ACC112 (cell line): ENCODE measurements around the gene TBC1D22A.

Experiments
- H2AFZ ChIP-seq: fragments of 200-600 bp; sonication (generic); one replicate; pipeline ENCODE4 v1.6.0; 2017; ENCODE audit warnings: antibody characterized with exemption, low read length; ENCODE audit not compliant: unreplicated experiment
- H3K27ac ChIP-seq: fragments of 200-600 bp; sonication (generic); 2 replicates; pipeline ENCODE4 v1.5.1; 2014; ENCODE audit warnings: low read depth, mild to moderate bottlenecking, antibody characterized with exemption, low read length, moderate library complexity
- H3K27me3 ChIP-seq: fragments of 200-600 bp; sonication (generic); 2 replicates; pipeline ENCODE4 v1.6.1; 2014; ENCODE audit warnings: mild to moderate bottlenecking, antibody characterized with exemption, low read length, moderate library complexity, mixed read lengths; ENCODE audit not compliant: insufficient read depth
- H3K36me3 ChIP-seq: fragments of 200-600 bp; sonication (generic); 2 replicates; pipeline ENCODE4 v1.6.1; 2016; ENCODE audit warnings: mild to moderate bottlenecking, antibody characterized with exemption, low read length, moderate library complexity, mixed read lengths; ENCODE audit not compliant: insufficient read depth
- H3K4me1 ChIP-seq: fragments of 200-600 bp; sonication (generic); one replicate; pipeline ENCODE4 v1.6.1; 2016; ENCODE audit warnings: low read length, mixed read lengths; ENCODE audit not compliant: insufficient read depth, unreplicated experiment, control insufficient read depth
- H3K4me3 ChIP-seq: fragments of 200-600 bp; sonication (generic); 2 replicates; pipeline ENCODE4 v1.5.1; 2014; ENCODE audit warnings: mild to moderate bottlenecking, low read depth, low read length
- H3K79me2 ChIP-seq: fragments of 200-600 bp; sonication (generic); one replicate; pipeline ENCODE4 v1.6.0; 2016; ENCODE audit warnings: low read length; ENCODE audit not compliant: control insufficient read depth, unreplicated experiment, insufficient read depth

Gene TBC1D22A

DNA sequence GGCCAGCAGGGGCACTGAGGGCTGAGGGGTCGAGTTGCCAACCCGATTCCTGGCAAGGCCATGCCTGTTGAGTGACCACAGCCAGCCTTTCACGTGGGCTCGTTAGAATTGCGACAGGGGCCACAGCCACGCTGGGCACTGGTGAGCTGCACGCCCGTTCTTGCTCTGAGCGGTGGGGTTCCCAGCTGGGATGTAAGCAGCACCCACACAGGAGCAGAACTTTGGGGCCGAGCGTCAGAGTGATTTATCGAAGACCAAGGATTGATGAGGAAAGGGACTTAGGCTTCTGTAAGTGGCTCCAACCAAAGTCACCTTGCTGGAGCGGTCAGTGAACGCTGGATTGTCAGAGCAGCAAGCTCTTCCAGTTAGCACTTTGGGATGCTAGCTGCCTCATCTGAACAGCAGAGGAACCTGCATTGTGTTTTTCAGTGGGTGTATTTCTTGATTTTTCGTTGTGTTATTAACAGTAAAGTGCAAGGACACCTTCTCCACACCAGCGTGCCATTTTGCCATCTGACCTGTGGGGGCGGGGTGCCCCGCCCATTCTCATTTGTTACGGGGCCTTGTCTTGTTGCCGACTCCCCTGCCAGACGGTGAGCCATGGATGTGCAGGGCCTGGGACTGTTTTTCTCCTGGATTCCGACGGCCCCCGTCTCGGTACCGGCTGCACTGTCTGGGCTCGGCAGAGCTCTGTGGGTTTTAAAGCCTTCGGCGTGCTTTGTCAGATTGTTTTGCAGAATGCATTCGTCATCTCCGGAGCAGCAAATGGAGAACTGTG lies 202.5 kb downstream of the TBC1D22A start:
- no peak overlapping the region for H3K4me3 ChIP-seq
- no peaks in the 10 kb centered on the region for H3K27me3 ChIP-seq
- no peaks in the 10 kb centered on the region for H3K79me2 ChIP-seq
- H3K4me1 ChIP-seq: no peaks in the 10 kb centered on the region
- no peak overlapping the region for H3K27ac ChIP-seq
- no peaks in the 10 kb centered on the region for H3K36me3 ChIP-seq
- no peak overlapping the region for H2AFZ ChIP-seq

DNA sequence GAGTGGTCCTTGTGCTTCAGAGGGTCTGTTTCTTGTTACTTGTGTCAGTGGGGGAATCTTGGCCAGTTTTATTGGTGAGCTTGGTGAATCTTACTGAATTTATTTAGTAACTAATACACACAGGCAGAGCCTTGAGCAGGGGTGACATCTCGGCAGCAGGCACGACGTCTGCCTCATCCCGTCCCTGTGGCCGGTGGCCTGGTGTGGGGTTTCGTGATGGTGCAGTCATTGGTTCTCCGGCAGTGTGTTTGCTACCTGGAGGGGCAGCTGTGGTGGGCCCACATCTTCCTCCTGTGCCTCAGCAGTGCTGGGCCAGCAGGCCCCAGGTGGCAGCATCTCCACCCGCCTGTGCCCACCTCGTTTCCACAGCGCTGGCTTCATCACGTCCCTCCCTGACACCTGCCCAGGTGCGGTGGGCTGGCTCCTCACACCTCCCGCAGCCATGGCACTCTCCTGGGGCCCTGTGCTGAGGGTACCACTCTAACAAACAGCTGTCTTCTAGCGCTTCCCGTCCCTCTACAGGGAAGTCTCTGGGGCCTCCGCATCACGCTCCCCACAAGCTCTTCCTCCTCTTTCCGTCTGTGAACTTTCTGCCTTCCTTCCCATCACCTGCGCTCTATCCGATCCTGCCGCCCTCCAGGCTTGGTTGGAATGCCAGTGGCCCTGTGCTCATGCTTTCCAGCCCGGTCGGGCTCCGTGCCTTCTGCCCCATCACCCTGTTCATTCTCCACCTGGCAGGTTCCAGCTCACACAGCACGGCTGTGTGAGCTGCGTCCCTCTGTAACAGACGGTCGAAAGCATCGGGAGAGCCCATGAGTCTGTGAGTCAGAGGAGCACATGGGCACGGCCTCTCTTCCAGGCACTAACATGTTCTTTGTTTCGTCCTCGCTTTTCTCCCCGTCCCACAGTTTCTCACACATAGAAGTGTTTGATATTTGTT lies 203.4 kb downstream of the TBC1D22A start:
- no peaks in the 10 kb centered on the region for H3K36me3 ChIP-seq
- no peaks in the 10 kb centered on the region for H3K4me1 ChIP-seq
- no peak overlapping the region for H3K27ac ChIP-seq
- no peak overlapping the region for H3K4me3 ChIP-seq
- H3K79me2 ChIP-seq: no peaks in the 10 kb centered on the region
- H2AFZ ChIP-seq: no peak overlapping the region
- no peaks in the 10 kb centered on the region for H3K27me3 ChIP-seq

GRCh38 chr22:46966495-46966845 lies 204.0 kb downstream of the TBC1D22A start:
- Histone ChIP-seq H3K79me2 (no peaks in the 10 kb centered on the region), H3K4me3 (no peak overlapping the region), H3K27ac (no peak overlapping the region), H3K27me3 (no peaks in the 10 kb centered on the region), H3K4me1 (no peaks in the 10 kb centered on the region), H2AFZ (no peak overlapping the region), H3K36me3 (no peaks in the 10 kb centered on the region)

- no peaks in the 10 kb centered on the region for H3K36me3 ChIP-seq
- H3K79me2 ChIP-seq: no peaks in the 10 kb centered on the region
- H3K27ac ChIP-seq: no peak overlapping the region
- no peaks in the 10 kb centered on the region for H3K4me1 ChIP-seq
- H3K27me3 ChIP-seq: no peaks in the 10 kb centered on the region
- H3K4me3 ChIP-seq: no peak overlapping the region
- H2AFZ ChIP-seq: no peak overlapping the region
Observed at GRCh38 chr22:46966846-46967245, 204.4 kb downstream of the TBC1D22A start.

- Histone ChIP-seq H3K4me3 (no peak overlapping the region), H3K27ac (no peak overlapping the region), H3K4me1 (no peaks in the 10 kb centered on the region), H3K27me3 (no peaks in the 10 kb centered on the region), H3K79me2 (no peaks in the 10 kb centered on the region), H2AFZ (no peak overlapping the region), H3K36me3 (no peaks in the 10 kb centered on the region)
Observed at GRCh38 chr22:46967445-46968358, 205.3 kb downstream of the TBC1D22A start.

GRCh38 chr22:46968359-46968740 lies 205.9 kb downstream of the TBC1D22A start:
- Histone ChIP-seq H3K27ac (no peak overlapping the region), H2AFZ (no peak overlapping the region), H3K36me3 (no peaks in the 10 kb centered on the region), H3K79me2 (no peaks in the 10 kb centered on the region), H3K27me3 (no peaks in the 10 kb centered on the region), H3K4me3 (no peak overlapping the region), H3K4me1 (no peaks in the 10 kb centered on the region)

GRCh38 chr22:46968848-46969247 lies 206.4 kb downstream of the TBC1D22A start:
- Histone ChIP-seq H3K27me3 (no peaks in the 10 kb centered on the region), H2AFZ (no peak overlapping the region), H3K36me3 (no peaks in the 10 kb centered on the region), H3K4me1 (no peaks in the 10 kb centered on the region), H3K4me3 (no peak overlapping the region), H3K27ac (no peak overlapping the region), H3K79me2 (no peaks in the 10 kb centered on the region)

DNA sequence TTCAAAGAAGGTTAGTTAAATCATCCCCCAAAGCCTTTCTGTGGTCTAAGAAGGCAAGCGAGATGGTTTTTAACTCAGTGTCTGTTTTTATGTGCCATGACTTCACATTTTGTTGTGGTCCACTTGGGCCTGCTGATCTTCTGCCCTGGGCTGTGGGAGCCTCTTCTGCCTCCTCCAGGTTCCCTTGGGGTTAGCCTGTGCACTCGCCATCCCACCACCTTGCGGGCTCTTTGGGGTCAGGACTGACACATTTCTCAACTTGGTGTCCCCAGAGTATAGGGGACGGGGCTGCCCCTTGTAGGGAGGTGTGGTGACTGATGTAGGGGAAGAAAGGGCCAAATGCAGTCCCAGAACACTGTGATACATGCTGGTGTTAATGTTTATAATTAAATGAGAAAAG lies 207.0 kb downstream of the TBC1D22A start:
- Histone ChIP-seq H3K36me3 (no peaks in the 10 kb centered on the region), H3K27me3 (no peaks in the 10 kb centered on the region), H3K4me1 (no peaks in the 10 kb centered on the region), H2AFZ (no peak overlapping the region), H3K4me3 (no peak overlapping the region), H3K79me2 (no peaks in the 10 kb centered on the region), H3K27ac (no peak overlapping the region)

DNA sequence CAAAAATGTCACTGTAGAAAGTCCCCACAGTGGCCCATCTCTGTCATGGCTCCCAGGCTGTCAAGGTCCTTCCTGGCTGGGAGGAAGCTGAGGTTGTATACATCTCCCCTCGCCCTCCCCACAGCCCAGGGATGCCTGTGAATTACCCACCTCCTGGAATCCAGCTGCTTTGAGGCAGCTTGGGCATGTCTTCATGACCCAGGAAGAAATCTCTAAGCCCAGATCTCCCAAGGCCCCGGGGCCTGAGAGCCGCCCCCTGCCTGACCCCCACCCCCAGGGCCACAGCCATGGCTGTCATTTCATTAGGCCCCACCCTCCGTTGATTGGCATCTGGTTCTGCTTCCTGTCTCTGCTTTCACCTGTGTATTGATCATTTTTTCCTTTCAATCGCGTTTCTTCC lies 207.5 kb downstream of the TBC1D22A start:
- no peaks in the 10 kb centered on the region for H3K36me3 ChIP-seq

DNA sequence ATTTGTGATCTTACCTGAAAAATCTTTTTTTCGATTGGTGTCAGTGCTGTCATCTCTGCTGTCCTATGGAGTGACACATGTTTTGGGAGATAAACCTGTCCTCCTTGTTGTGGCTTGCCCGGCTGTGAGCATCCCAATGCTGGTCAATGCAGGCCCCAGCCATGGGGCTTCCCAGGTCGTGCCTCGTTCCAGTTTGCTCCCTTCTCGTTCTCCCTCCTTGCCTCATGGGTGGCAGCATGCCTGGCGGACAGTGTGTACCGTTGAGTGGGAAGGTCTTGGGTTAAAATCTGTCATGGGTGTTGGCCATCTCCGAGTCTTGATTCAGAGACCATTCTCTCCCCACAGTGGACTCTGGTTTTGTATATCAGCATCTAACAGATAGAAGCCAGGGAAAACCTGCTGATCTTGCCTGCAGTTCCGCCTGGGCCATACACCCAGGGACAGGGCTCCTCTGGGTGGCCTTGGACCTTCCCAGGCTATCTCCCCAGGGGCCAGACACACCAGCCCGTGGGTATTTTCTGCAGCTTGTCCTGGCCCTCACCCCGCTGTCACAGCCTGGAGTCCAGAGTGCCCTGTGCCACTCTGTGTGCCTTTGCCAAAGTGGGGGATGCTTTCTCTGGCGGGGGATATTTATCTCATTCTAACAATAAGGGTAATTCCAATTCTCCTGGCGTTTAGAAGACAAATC lies 208.1 kb downstream of the TBC1D22A start:
- Histone ChIP-seq H3K27ac (no peak overlapping the region), H2AFZ (no peak overlapping the region), H3K36me3 (no peaks in the 10 kb centered on the region), H3K4me1 (no peaks in the 10 kb centered on the region), H3K79me2 (no peaks in the 10 kb centered on the region), H3K4me3 (no peak overlapping the region), H3K27me3 (no peaks in the 10 kb centered on the region)

More for the DNA sequence above, 207.5 kb downstream of the TBC1D22A start:
- H2AFZ ChIP-seq: no peak overlapping the region
- H3K27ac ChIP-seq: no peak overlapping the region
- H3K4me1 ChIP-seq: no peaks in the 10 kb centered on the region
- H3K27me3 ChIP-seq: no peaks in the 10 kb centered on the region
- H3K79me2 ChIP-seq: no peaks in the 10 kb centered on the region
- H3K4me3 ChIP-seq: no peak overlapping the region
